ENCODE measurements around the gene PARVG. TPM values are rescaled to one million over a fixed set of nuclear protein-coding genes. Genes with fewer than 3 reads are reported as not detected.

PARVG gene
- total and polyA plus RNA-seq, 10 of the 15 experiments (the other 5 are each of a cell fraction or from before 2014, with no cell fraction given): 6.3 to 123 (median 71.9) TPM

GRCh38 chr22:44182588-44183286 lies 2.0 kb downstream of the PARVG start (continued):
- no peak for TF ChIP-seq MTA3 (IDR thresholded peaks at IDR 0.05; ENCODE audit: borderline replicate concordance, low read length)
- TF ChIP-seq REST (IDR thresholded peaks at IDR 0.05; ENCODE audit: low read depth, low read length): no peak
- peak; percentile 39; the same call in 1 of the 2 replicates for TF ChIP-seq ZNF687 (IDR thresholded peaks at IDR 0.05)
- TF ChIP-seq JUND (IDR thresholded peaks at IDR 0.05; ENCODE audit: low read depth, low read length): no peak
- TF ChIP-seq BACH1 (IDR thresholded peaks at IDR 0.05; ENCODE audit: borderline replicate concordance): no peak
- TF ChIP-seq, protein P1, sequence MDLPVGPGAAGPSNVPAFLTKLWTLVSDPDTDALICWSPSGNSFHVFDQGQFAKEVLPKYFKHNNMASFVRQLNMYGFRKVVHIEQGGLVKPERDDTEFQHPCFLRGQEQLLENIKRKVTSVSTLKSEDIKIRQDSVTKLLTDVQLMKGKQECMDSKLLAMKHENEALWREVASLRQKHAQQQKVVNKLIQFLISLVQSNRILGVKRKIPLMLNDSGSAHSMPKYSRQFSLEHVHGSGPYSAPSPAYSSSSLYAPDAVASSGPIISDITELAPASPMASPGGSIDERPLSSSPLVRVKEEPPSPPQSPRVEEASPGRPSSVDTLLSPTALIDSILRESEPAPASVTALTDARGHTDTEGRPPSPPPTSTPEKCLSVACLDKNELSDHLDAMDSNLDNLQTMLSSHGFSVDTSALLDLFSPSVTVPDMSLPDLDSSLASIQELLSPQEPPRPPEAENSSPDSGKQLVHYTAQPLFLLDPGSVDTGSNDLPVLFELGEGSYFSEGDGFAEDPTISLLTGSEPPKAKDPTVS (IDR thresholded peaks at IDR 0.05; ENCODE audit: low read depth, low read length): no peak
- TF ChIP-seq IKZF2 (IDR thresholded peaks at IDR 0.05): no peak; a peak in 1 of 4 replicates
- no peak for TF ChIP-seq SKIL (IDR thresholded peaks at IDR 0.05; ENCODE audit: low read depth, poor library complexity, severe bottlenecking)
- peak; percentile 87 for TF ChIP-seq SPI1 (IDR thresholded peaks at IDR 0.05; ENCODE audit: borderline replicate concordance, insufficient read depth, low read depth, low read length)
- TF ChIP-seq TAF1 (IDR thresholded peaks at IDR 0.05; ENCODE audit: borderline replicate concordance, low read depth, low read length): peak; percentile 39; the same call in 1 of the 2 replicates
- TF ChIP-seq IKZF1 (conservative IDR thresholded peaks at IDR 0.05): no peak; the same call in 1 of the 2 replicates
- TF ChIP-seq LARP7 (IDR thresholded peaks at IDR 0.05): no peak
- no peak for TF ChIP-seq MTA2 (IDR thresholded peaks at IDR 0.05; ENCODE audit: low read depth)
- no peak for TF ChIP-seq ZZZ3 (IDR thresholded peaks at IDR 0.05; ENCODE audit: control insufficient read depth, insufficient read length, low read depth)
- no peak for TF ChIP-seq ELK1 (IDR thresholded peaks at IDR 0.05; ENCODE audit: low read depth, low read length)
- TF ChIP-seq CREM (IDR thresholded peaks at IDR 0.05; ENCODE audit: low read depth): no peak
- TF ChIP-seq IRF4 (IDR thresholded peaks at IDR 0.05; ENCODE audit: low read depth, low read length): no peak

Measured in GM12878 (cell line).